Measurements from ENCODE around the gene CDA. TPM values are rescaled to one million over a fixed set of nuclear protein-coding genes. Genes with fewer than 3 reads are reported as not detected.

Gene CDA
- total RNA-seq, 2 donors from 2014 or later, result 1.3 to 24.3 TPM

- Mint-ChIP-seq H3K4me1 (peaks cover 5% of the 10 kb centered on the region), H3K27me3 (ENCODE audit: insufficient read depth) (no peaks in the 10 kb centered on the region), H3K4me3 (no peak overlapping the region), H3K36me3 (ENCODE audit: low read depth) (peaks cover 7% of the 10 kb centered on the region), H3K9me3 (no peaks in the 10 kb centered on the region), H3K27ac (peak overlapping the region; percentile 9)
- H3K27ac ChIP-seq (ENCODE audit: low read depth, low read length), result no peak overlapping the region
- no peaks in the 10 kb centered on the region for H3K4me1 ChIP-seq (ENCODE audit: control insufficient read depth, insufficient read depth, low read length)
- DNase-seq, result no peak
- 92% methylated on average over 2 to 3 of the region's 3 CpGs for WGBS, 2 experiments (ENCODE audit: insufficient coverage in 1 of 2, insufficient read length in 1 of 2)
- H3K27me3 ChIP-seq (ENCODE audit: control insufficient read depth, insufficient read depth, low read length, poor library complexity, severe bottlenecking), result no peaks in the 10 kb centered on the region
- H3K9ac ChIP-seq (ENCODE audit: extremely low read depth, low read length, poor library complexity, severe bottlenecking), result no peak overlapping the region
- TF ChIP-seq, protein P1, sequence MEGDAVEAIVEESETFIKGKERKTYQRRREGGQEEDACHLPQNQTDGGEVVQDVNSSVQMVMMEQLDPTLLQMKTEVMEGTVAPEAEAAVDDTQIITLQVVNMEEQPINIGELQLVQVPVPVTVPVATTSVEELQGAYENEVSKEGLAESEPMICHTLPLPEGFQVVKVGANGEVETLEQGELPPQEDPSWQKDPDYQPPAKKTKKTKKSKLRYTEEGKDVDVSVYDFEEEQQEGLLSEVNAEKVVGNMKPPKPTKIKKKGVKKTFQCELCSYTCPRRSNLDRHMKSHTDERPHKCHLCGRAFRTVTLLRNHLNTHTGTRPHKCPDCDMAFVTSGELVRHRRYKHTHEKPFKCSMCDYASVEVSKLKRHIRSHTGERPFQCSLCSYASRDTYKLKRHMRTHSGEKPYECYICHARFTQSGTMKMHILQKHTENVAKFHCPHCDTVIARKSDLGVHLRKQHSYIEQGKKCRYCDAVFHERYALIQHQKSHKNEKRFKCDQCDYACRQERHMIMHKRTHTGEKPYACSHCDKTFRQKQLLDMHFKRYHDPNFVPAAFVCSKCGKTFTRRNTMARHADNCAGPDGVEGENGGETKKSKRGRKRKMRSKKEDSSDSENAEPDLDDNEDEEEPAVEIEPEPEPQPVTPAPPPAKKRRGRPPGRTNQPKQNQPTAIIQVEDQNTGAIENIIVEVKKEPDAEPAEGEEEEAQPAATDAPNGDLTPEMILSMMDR (conservative IDR thresholded peaks at IDR 0.05), result no peak
- no peaks in the 10 kb centered on the region for H3K9me3 ChIP-seq (ENCODE audit: control insufficient read depth, low read length)
- no peaks in the 10 kb centered on the region for H3K36me3 ChIP-seq (ENCODE audit: control insufficient read depth, insufficient read depth, low read length)
- no peak overlapping the region for H3K4me3 ChIP-seq (ENCODE audit: low read length)
Measured at GRCh38 chr1:20616847-20617487, 28.1 kb downstream of the CDA start.

DNA sequence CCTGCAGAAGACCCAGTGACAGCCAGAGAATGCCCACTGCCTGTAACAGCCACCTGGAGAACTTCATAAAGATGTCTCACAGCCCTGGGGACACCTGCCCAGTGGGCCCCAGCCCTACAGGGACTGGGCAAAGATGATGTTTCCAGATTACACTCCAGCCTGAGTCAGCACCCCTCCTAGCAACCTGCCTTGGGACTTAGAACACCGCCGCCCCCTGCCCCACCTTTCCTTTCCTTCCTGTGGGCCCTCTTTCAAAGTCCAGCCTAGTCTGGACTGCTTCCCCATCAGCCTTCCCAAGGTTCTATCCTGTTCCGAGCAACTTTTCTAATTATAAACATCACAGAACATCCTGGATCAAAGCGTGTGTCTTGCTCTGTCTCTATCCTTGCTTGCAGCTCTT lies 29.7 kb downstream of the CDA start:
- H3K36me3 ChIP-seq (ENCODE audit: control insufficient read depth, insufficient read depth, low read length), result no peaks in the 10 kb centered on the region
- no peak overlapping the region for H3K4me3 ChIP-seq (ENCODE audit: low read length)
- TF ChIP-seq, protein P1 (conservative IDR thresholded peaks at IDR 0.05), result no peak
- peaks cover 2% of the 10 kb centered on the region for H3K9me3 Mint-ChIP-seq
- peaks cover 5% of the 10 kb centered on the region for H3K36me3 Mint-ChIP-seq (ENCODE audit: low read depth)
- H3K27ac ChIP-seq (ENCODE audit: low read depth, low read length), result no peak overlapping the region
- 87 to 100% methylated on average over 1 to 4 of the region's 4 CpGs for WGBS, 2 experiments (ENCODE audit: insufficient coverage in 1 of 2, insufficient read length in 1 of 2)
- no peak for DNase-seq
- no peaks in the 10 kb centered on the region for H3K9me3 ChIP-seq (ENCODE audit: control insufficient read depth, low read length)
- H3K9ac ChIP-seq (ENCODE audit: extremely low read depth, low read length, poor library complexity, severe bottlenecking), result no peak overlapping the region
- no peak overlapping the region for H3K27ac Mint-ChIP-seq
- no peak overlapping the region for H3K4me3 Mint-ChIP-seq
- H3K4me1 Mint-ChIP-seq, result peaks cover 6% of the 10 kb centered on the region
- no peaks in the 10 kb centered on the region for H3K4me1 ChIP-seq (ENCODE audit: control insufficient read depth, insufficient read depth, low read length)
- H3K27me3 ChIP-seq (ENCODE audit: control insufficient read depth, insufficient read depth, low read length, poor library complexity, severe bottlenecking), result no peaks in the 10 kb centered on the region
- H3K27me3 Mint-ChIP-seq (ENCODE audit: insufficient read depth), result no peaks in the 10 kb centered on the region

DNA sequence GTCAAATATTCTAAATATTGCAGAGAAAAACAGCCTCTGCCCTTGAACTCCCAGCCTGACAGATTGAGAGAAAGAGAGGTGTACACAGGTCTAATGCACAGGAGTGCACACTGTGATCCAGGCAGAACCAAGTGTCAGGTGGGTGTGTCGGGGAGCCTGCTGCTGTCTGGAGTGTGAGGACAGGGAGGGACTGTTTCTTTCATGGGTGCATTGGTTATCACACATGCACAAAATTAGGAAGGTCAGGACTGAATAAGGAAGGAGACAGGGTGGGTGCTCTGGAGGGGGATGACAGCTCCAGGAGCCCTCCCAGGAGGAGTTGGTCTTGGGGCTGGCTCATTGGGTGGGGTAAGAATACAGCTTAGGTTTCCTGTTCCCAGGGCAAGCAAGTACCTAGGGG lies 31.1 kb downstream of the CDA start:
- H3K36me3 Mint-ChIP-seq (ENCODE audit: low read depth), result peaks cover 5% of the 10 kb centered on the region

More for the DNA sequence above, 31.1 kb downstream of the CDA start:
- DNase-seq, result no peak
- no peak overlapping the region for H3K4me3 ChIP-seq (ENCODE audit: low read length)
- Mint-ChIP-seq H3K27me3 (ENCODE audit: insufficient read depth) (no peaks in the 10 kb centered on the region), H3K4me3 (no peak overlapping the region), H3K4me1 (peaks cover 6% of the 10 kb centered on the region), H3K9me3 (peaks cover 9% of the 10 kb centered on the region), H3K27ac (no peak overlapping the region)
- no peaks in the 10 kb centered on the region for H3K4me1 ChIP-seq (ENCODE audit: control insufficient read depth, insufficient read depth, low read length)
- no peak overlapping the region for H3K9ac ChIP-seq (ENCODE audit: extremely low read depth, low read length, poor library complexity, severe bottlenecking)
- 97% methylated on average over 1 of the region's 1 CpG; no CpG with 5 or more reads in 1 of the 2 experiments for WGBS, 2 experiments (ENCODE audit: insufficient coverage in 1 of 2, insufficient read length in 1 of 2)
- TF ChIP-seq, protein P1 (conservative IDR thresholded peaks at IDR 0.05), result no peak
- no peaks in the 10 kb centered on the region for H3K36me3 ChIP-seq (ENCODE audit: control insufficient read depth, insufficient read depth, low read length)
- no peaks in the 10 kb centered on the region for H3K27me3 ChIP-seq (ENCODE audit: control insufficient read depth, insufficient read depth, low read length, poor library complexity, severe bottlenecking)
- H3K27ac ChIP-seq (ENCODE audit: low read depth, low read length), result no peak overlapping the region
- no peaks in the 10 kb centered on the region for H3K9me3 ChIP-seq (ENCODE audit: control insufficient read depth, low read length)

Measured in endodermal cell (in vitro differentiated cells).